Measurements from ENCODE around the gene PHLDB1. TPM values are rescaled to one million over a fixed set of nuclear protein-coding genes. Genes with fewer than 3 reads are reported as not detected.
A peak's percentile ranks its signal among the peaks of the same experiment; 100 is the strongest.

The PHLDB1 gene
- total RNA-seq, 2 donors from 2014 or later = 102 to 105 TPM

DNA sequence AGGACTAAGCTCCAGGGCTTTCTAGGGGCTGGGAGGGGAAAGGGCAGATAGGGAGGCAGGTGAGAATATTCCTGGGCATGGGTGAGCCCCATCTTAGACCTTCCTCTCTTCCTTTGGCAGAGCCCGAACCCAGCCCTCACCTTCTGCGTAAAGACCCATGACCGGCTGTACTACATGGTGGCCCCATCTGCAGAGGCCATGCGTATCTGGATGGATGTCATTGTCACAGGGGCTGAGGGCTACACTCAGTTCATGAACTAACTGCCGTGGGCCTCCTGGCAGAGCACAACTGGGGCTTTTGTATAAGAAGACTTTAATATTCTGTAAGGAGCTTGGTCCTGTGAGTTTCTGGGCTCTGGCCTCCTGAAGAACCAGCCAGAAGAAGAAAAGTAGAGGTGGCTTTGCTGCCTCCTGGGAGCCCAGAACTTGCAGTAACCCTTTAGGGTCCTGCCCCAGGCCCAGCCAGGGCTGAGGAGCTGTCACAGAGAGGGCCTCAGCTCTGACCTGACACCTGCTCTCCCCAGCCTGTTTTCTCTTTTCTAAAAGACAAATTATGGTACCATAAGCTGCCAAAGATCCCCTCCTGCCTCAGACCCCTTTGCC is 49.2 kb downstream of the PHLDB1 start:
- no peak overlapping the region for H3K27ac ChIP-seq
- no peaks in the 10 kb centered on the region for H3K9me3 ChIP-seq
- TF ChIP-seq, protein P1, sequence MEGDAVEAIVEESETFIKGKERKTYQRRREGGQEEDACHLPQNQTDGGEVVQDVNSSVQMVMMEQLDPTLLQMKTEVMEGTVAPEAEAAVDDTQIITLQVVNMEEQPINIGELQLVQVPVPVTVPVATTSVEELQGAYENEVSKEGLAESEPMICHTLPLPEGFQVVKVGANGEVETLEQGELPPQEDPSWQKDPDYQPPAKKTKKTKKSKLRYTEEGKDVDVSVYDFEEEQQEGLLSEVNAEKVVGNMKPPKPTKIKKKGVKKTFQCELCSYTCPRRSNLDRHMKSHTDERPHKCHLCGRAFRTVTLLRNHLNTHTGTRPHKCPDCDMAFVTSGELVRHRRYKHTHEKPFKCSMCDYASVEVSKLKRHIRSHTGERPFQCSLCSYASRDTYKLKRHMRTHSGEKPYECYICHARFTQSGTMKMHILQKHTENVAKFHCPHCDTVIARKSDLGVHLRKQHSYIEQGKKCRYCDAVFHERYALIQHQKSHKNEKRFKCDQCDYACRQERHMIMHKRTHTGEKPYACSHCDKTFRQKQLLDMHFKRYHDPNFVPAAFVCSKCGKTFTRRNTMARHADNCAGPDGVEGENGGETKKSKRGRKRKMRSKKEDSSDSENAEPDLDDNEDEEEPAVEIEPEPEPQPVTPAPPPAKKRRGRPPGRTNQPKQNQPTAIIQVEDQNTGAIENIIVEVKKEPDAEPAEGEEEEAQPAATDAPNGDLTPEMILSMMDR (IDR thresholded peaks at IDR 0.05) = no peak
- H3K4me3 ChIP-seq = no peak overlapping the region
- H3K4me1 ChIP-seq = peaks cover 0 to 18% of the 10 kb centered on the region in 2 donors
- H3K27me3 ChIP-seq = no peaks in the 10 kb centered on the region
- DNase-seq (ENCODE audit: low spot score) = no peak
- H3K36me3 ChIP-seq = peaks cover 53% of the 10 kb centered on the region

DNA sequence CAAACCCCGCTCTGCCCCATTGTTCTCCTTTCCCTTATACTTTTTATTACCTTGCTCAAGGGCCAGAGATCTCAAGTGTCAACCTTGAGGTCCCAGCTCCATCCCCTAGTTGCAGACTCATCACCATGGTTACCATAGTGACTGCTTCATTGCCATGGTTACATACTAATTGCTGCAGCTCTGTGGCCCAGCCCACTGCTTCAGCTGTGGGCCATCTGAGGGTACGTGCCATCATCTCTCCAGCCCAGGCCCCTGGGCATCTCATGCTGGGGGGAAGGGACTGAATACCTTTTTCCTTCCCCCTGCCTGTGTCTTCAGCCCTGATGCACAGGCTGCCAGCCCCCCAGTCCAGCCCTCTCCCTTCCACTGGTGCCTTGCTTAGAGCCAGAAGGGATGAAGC is 49.8 kb downstream of the PHLDB1 start:
- TF ChIP-seq, protein P1 (IDR thresholded peaks at IDR 0.05) = no peak
- H3K27ac ChIP-seq = no peak overlapping the region
- DNase-seq (ENCODE audit: low spot score) = no peak

DNA sequence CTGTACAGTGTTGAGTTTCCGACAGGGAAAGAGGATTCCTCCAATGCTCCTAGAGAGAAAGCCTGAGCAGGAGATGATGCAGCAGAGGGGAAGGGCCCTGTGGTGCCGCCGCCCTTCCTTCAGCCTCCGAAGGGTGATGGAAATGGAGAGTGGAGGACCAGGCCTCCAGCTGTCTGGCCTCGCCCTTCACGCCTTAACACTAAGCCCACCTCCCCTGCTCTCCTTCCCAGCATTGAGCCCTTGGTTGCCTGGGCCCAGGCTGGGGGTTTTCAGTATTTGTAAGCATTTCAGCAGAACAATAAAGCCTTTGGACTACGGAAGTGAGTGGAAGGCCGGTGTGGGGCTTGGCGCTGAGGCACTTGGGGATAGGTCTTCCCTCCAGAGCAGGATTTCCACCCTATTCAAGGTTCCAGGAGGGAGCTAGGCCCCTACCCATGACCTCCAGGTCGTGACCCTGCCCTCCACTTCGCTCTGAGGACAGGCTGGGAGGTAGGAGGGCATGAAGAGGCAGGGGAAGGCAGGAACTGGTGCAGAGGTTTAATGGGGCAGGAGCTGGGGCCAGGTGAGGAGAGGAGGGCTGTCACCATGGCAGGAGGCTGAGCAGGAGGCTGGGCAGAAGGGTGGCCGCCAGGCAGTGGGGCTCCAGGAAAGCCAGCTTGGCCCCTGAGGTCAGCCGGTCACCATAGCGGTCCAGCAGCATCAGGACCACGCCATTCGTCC is 50.5 kb downstream of the PHLDB1 start:
- Histone ChIP-seq H3K4me3 (no peak overlapping the region), H3K27me3 (no peaks in the 10 kb centered on the region), H3K9me3 (no peaks in the 10 kb centered on the region), H3K27ac (peak overlapping the region in 1 of 2 donors; percentile 44), H3K36me3 (peaks cover 41% of the 10 kb centered on the region), H3K4me1 (peaks cover 0 to 18% of the 10 kb centered on the region in 2 donors)
- DNase-seq (ENCODE audit: low spot score) = no peak
- TF ChIP-seq, protein P1 (IDR thresholded peaks at IDR 0.05) = no peak

More for the DNA sequence above, 49.8 kb downstream of the PHLDB1 start:
- no peaks in the 10 kb centered on the region for H3K27me3 ChIP-seq
- H3K9me3 ChIP-seq = no peaks in the 10 kb centered on the region
- peaks cover 47% of the 10 kb centered on the region for H3K36me3 ChIP-seq
- H3K4me1 ChIP-seq = peaks cover 0 to 18% of the 10 kb centered on the region in 2 donors
- H3K4me3 ChIP-seq = no peak overlapping the region

DNA sequence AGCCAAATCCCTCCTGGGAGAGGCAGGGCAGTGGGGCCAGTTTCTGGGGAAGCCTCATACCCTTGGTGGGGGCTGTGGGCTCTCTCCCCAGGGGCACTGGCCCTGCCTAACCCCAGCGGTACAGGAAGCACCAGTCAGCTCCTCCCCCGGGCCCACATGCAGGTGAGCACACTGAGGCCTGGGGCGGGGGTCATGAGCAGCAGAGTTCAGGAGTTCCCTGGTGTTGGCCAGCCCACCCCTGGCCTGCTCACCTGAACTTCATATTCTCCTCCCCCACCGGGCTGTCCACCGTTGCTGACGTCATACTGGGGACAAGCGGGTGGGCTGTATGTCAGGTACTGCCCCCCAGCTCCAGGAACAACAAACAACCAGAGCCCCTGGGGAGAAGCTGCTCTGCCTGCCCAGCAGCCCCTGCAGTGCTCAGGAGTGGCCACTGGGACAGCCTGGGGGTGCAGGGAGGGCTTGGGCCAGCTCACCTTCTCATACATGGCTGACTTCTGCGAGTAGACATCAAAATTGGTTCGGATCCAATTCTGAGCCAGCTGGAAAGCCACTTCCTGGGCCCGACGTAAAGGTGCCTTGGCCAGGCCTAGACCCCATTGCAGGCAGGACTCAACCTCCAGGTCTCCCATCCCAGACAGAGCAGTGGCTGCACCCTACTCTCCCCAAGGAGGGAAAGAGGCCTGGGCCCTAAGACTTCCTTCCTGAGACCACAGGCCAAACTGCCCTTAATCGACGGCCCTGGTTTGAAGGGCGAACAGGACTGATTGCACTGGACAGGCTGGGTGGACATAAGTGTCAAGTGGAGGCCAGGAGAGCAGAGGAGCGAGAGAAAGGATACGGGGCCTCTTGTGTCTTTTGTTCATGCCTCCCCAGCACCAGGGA is 51.3 kb downstream of the PHLDB1 start:
- DNase-seq (ENCODE audit: low spot score) = no peak
- peaks cover 0 to 18% of the 10 kb centered on the region in 2 donors for H3K4me1 ChIP-seq
- H3K36me3 ChIP-seq = peaks cover 33% of the 10 kb centered on the region
- TF ChIP-seq, protein P1 (IDR thresholded peaks at IDR 0.05) = no peak
- H3K27me3 ChIP-seq = no peaks in the 10 kb centered on the region
- peak overlapping the region; percentile 44 to 72 for H3K27ac ChIP-seq
- no peak overlapping the region for H3K4me3 ChIP-seq
- no peaks in the 10 kb centered on the region for H3K9me3 ChIP-seq

DNA sequence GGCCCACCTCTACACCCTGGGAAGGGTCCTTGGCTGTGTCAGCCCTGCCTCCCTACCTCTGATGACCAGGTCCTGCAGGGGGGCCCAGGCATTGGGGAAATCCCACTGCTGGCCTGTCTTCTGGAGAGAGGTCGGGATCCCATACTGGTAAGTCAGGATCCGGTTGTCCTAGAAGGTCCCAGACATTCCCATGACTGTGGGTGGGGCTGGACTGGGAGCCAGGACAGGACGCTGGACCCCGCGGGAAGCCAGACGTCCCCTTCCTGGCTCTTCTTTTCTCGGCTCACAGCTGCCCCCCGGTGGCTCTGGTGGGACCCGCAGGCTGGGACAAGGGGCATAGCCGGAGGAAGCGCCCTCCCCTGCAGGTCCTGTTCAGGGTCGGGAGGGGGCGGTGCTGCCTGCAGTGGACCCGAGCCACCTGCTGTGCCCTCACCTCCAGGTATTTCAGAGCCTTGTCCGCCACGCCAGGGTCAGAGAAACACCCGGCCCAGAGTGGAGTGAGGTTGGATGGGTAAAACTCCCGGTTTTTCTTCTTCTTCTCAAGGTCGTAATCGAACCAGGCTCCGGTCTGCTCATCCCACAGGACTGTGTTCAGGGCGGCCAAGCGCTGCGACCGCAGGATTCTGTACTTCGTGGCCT is 52.0 kb downstream of the PHLDB1 start:
- peak; percentile 94 for DNase-seq (ENCODE audit: low spot score)
- H3K36me3 ChIP-seq = peaks cover 27% of the 10 kb centered on the region
- H3K27ac ChIP-seq = peak overlapping the region; percentile 44 to 72
- H3K9me3 ChIP-seq = no peaks in the 10 kb centered on the region
- H3K4me1 ChIP-seq = peaks cover 0 to 18% of the 10 kb centered on the region in 2 donors
- H3K27me3 ChIP-seq = no peaks in the 10 kb centered on the region
- TF ChIP-seq, protein P1 (IDR thresholded peaks at IDR 0.05) = peak; percentile 98 to 99
- H3K4me3 ChIP-seq = no peak overlapping the region

Data from right atrium auricular region (tissue), 2 donors.